Measurements from ENCODE around the gene PLA2G2C.
"Not testable (repeated sequence)": the region's sequence is repeated elsewhere in the genome, so short reads cannot be mapped to it uniquely, and the experiment has no call there.

Gene PLA2G2C, protein sequence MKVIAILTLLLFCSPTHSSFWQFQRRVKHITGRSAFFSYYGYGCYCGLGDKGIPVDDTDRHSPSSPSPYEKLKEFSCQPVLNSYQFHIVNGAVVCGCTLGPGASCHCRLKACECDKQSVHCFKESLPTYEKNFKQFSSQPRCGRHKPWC
- 0.28 to 0.72 reads per million in 2 donors for total RNA-seq

DNA sequence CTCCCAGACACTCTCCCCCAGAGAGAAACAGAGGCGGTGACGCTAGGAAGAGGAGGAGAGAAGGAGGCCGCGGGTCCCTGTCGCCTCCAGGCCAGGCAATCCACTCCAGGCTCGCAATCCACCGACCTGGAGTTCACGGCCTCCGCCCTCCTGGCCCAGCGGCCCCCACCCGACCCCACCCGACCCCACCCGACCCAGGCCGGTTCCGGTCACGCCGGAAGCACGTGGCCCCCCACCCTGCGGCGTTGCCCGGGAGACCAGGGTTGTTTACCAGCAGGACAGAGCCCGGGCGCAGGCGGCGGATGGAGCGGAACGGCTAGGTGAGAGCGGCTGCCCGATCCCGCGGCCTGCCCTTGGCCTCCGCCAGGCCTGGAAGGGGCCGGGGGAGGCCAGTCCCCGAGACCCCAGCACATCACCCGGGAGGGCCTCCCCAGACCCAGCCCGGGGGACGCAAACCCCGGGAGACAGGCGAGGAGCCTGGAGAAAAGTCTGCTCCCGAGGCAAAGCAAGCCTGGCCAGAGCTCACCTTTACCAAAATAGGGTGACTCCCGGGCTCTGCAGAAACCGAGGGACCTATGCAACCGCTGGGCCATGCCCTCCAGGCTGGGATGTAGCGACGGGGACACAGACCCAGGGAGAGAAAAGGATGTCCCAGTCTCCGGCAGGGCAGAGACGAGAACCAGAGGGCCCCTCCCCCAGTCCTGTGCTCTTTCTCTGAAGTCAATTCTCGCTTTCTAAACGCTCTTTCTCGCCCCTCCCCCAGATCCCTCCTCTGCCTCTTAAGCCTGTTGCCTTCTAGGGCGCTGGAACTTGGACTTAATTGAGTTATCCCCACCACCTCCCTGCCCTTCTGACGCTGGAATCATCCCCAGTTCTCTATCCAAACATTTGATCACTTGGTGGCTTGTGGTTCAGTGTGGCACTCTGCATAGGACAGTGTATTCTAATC is at the start of gene PLA2G2C, which contains the start of gene UBXN10:
Gene PLA2G2C (minus strand): TSS at position 685 of the 949 bp plus-strand sequence. CDS start 9,155 bp downstream, outside the sequence.
Gene UBXN10 (plus strand): TSS at position 263 of the 949 bp plus-strand sequence. CDS start 4,466 bp downstream, outside the sequence.
- DNase-seq, result peak; percentile 17

DNA sequence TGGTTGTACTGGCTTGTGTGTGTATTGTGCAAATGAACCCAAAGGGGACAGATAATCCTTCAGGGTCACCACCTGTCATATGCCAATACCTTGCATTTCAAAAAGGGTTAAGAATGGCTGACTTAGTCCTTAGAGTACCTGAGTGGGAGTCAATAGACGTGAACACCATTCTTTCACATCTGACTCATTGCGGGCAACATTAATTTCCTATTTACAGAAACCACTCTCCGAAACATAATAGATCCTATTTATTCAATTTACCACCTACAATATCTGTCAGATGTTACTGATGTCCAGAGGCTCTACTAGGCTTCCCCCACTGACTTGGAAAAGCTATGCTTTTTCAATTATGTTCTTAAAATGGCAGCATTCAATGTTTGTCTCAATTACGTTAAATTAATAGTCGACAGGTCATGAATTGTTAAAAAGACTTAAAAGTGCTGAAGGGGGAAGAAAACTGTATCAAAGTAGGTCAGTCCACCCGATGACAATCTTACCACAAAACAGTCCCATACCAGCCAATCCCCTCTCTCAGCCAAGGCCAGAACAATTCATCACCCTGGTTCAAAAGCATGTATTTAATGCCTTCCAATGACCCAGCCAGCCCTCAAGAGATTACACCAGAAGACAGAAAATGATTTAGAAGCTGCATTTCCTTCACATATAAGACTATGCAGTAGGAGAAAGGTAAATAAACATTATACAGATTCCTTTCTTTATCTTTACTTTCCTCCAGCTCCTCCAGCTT is 48.6 kb upstream of the PLA2G2C start:
- DNase-seq, result no peak

GRCh38 chr1:20233866-20234265 is 47.5 kb upstream of the PLA2G2C start:
- no peak for DNase-seq

DNA sequence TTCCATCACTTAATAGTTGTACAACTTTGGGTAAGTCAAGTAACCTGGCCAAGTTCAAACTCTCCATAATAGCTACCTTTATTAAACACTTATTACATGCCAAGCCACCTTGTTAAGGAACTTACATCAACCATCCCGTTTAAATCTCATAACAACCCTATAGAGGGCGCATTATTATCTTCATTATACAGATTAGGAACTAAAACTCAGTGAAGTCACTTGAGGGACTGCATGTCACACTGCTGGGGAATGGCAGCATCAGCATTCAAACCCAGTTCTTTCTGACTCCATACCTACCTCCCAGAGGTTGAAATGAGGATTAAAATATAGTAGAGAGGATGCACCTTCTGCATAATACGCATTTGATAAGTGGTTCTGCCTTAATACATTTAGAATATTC is 47.1 kb upstream of the PLA2G2C start:
- DNase-seq, result no peak

- not testable (repeated sequence) for DNase-seq
Observed at GRCh38 chr1:20232564-20232963, 46.2 kb upstream of the PLA2G2C start.

DNA sequence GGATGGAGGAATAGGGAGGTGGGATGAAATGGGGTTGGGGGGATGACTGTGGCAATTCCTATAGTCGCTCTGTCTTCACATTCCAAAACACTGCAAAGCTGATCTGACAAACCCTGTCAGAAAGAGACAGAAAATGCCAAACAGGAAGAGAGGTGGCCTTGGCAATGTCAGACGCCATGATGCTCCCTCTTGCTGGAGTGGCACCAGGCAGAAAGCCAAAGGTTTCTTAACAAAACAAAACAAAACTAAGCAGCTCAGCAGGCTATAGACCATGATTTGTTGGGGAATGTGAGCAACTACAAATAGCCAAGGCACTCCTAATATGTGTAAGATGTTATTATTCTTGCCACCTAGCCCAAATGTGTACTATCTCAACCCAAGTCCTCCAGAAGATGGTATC is 42.9 kb upstream of the PLA2G2C start:
- no peak for DNase-seq

DNA sequence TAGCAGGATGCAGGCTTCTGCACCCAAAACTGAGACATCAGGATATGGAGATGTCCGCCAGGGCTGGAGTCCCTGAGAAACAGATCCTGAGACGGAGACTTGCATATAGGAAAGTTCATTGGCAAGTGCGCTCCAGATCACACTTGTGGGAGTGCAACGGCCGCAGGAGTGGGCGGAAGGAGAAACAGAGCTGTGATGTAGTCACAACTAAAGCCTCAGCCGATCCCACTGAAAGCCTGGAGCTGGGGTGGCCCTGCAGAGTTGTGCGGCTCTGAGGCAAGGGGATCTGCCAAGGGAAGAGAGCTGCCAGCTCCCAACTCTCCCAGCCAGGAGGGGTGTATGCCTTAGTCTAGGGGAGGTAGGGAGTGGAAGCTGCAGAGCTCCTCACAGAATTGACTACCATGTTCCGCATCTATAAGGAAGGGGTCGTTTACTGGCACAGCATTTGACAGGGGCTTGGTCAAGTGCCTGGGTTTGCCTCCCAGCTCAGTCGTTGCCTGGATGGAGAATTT is 42.1 kb upstream of the PLA2G2C start:
- DNase-seq, result no peak

DNA sequence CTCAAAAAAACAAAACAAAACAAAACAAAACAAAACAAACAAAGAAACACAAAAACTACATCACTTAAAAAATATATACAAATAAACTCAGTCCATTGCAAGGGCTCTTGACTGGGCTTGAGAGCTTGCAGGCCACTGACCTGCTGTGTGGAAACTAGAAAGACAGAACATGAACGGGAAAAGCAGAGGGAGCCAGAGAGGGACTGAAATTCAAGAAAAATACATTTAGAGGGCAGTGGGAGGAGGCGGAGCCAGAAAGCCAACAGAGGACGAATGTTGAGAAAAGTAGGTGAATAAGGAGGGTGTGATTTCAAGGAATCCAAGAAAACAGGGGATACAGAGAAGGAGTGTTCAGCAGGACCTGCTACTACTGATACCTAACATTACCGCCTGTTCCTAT is 41.4 kb upstream of the PLA2G2C start:
- no peak for DNase-seq

DNA sequence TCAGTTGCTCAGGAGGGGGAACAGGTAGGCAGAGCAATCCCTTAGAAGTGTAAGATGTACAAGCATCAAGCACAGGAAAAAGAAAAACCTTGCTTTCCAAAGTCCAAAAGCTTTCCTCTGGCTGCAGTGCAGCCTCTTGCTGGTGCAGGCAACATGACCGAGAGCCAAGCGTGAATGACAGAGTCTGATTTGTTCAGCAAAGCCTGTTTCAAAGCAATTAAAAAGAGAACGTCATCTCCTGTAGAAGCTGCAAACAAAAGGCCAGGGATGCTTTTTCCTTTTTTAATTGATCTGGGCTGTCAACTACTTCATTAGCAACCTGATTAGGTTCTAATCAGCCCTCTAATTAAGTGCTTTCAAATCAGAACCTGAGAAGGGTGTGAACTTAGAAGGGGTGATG is 38.2 kb upstream of the PLA2G2C start:
- DNase-seq, result no peak

DNA sequence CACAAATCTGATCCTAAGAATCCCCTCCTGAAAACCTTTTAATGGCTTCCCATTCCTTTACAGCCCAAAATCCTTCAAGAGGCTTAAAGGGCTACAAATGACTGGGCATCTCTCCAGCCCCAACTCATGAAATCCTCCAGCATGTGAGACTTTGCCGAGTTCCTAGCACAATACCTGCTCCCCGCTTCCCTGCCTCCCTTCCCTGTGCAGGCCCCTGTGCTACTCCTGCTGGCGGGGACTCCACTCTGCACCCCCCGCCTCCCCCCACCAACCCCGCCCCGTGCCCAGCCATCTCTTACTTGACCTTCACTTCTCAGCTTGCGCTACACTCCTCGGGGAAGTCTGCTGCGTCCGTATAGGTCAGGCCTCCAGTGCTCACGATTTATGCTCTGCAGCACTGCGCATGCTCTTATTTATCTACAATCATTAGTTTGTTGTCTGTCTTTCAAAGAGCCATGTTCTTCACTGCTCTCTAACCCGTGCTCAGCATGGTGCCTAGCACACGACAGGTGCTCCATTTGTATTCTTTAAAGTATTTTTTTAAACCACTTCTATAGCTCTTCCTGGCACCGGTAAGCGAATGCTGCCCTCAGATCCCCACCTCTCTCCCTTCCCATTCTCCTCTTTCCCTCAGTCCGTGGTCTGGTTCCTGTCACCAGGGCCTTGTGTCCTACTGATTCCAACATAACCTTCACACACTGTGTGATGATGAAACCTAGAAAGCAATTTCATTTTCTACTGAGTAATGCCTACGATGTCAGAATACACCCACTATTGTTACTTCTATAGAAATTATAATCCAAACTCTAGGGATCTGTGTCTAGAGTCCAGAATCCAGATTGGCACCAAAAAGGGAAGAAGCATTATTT is 37.5 kb upstream of the PLA2G2C start:
- DNase-seq, result no peak

DNA sequence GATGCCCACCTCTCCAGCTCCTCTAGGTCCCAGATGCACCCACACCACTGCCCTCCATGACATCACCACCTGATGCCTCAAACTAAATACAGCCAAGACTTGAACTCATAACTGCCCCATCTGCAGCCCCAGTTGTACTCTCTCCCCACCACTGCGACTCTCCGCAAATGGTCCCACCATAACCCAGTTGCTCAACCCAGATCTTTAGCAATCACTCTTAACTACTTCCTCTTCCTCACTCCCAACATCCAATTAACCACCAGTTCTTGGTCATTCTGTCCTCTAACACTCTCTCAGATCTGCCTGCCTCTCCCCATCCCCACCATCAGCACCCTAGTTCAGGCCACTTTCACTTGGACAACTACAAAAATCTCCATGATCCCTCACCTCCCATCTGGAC is 36.8 kb upstream of the PLA2G2C start:
- DNase-seq, result no peak

GRCh38 chr1:20220036-20220435 is 33.7 kb upstream of the PLA2G2C start:
- DNase-seq, result no peak

- not testable (repeated sequence) for DNase-seq
Observed at GRCh38 chr1:20219053-20219452, 32.7 kb upstream of the PLA2G2C start.

DNA sequence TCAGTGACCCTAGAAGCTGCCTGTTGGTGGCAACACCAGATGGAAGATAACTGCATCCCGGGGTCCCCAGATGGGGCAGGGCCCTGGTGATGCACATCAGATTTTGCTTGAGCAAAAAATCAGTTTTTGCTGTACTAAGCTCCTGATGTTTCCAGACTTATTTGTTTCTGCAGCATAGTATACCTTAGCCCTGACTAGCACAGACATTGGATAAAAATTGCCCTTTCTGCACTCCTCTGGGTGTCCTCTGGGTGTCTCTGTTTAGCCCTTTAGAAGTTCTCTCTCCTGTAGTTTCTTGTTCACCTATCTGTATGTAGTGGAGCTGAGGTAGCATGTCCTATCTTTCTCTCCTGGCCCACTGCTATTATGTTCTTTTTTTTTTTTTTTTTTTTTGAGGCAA is 30.3 kb upstream of the PLA2G2C start:
- DNase-seq, result no peak

DNA sequence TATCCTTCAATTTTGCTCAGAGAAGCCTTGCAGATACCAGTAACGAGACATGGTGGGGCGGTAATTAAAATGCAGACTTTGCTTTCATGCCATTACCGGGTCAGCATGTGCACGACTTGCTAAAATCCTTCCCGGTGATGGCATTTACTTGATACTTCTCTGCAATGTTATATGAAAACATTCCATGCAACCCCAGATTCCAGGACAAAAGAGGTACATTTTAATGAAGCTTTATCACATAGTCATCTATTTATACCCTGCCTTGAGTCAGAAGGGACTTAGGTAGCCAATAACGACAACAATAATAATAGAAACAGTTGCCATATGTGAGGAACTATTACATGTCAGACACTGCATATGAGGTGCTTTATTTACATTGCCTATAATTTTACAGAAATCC is 29.4 kb upstream of the PLA2G2C start:
- DNase-seq, result no peak

- peak; percentile 39 for DNase-seq
Observed at GRCh38 chr1:20212685-20213331, 26.5 kb upstream of the PLA2G2C start.

DNA sequence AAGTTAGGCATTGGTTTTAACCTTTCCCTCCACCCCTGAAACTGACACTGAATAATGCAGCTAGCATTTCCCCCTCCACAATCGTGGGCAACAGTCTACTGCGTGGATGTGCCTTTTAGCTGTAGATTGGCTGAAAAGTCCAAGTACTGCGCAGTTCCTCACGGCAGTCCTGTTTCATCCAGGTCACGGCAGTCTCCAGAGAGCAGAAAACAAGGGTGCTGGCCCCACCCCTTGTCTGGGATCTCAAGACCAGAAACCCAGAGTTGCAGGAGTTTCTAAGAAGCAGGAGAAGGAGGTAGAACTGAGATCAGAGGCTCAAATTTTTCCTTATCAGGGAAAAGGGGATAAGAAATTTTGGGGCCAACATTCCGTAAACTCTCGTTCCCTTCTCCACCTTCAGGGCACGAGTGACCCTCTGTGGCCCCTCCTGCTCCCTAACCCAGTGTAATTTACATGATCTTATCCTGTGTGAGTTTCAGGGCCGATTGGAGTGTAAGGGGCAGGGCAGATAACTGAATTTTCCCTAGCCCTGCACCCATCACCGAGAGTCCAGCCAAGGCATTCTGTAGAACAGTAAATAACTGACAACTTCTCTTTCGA is 25.9 kb upstream of the PLA2G2C start:
- DNase-seq, result no peak

DNA sequence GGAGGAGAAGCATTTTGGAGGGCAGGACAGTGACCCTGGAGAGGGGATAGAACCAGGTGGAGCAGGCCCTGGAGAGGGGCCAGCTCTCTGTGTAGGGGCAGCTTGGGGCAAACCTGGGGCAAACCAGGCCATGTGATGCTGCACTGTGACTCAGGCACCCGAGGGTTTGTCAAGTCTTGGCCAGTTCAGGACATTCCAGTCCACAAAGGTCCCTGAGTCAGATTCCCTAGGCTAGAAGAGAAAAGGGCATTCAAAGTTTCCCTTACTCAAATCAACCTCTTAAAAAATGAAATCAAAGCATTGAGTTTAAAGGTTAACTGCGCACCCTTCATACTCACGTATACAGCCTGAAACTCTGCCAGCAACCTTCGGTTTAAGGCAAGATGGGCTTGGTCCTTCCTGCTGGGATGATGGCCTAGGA is 25.2 kb upstream of the PLA2G2C start:
- DNase-seq, result no peak

- no peak for DNase-seq
Observed at GRCh38 chr1:20210736-20211460, 24.6 kb upstream of the PLA2G2C start.

DNA sequence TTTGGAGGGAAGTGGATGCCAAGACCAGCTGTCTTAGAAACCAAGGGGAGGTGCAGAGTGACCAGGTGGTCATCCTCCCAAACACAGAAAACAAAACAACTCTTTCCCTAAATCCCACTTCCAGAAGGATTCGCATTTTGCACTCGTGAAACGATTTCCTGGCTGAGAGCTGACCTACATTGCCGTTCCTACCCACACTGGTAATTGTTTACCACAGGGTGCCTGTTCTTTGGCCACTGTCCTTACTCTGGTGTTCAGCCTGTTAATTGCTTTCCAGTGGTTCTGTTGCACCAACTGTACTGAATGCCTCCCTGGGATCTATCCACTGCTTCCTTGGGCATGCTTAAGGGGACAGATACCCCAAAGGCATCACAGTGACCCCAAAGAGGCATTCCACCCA is 23.2 kb upstream of the PLA2G2C start:
- no peak for DNase-seq

Measured in T-helper 9 cell (primary cell).